HEK293 (cell line): ENCODE measurements around the gene SREBF1.

Experiments
- CTCF ChIP-seq: fragments of 450-650 bp; formaldehyde crosslinking; IDR thresholded peaks from 2 replicates; pipeline ENCODE4 v1.5.1; 2016; ENCODE audit warnings: missing biosample characterization, missing genetic modification characterization
- OSR2 ChIP-seq: fragments of 450-650 bp; formaldehyde crosslinking; IDR thresholded peaks from 2 replicates; pipeline ENCODE4 v1.5.1; 2016; ENCODE audit warnings: missing biosample characterization, missing genetic modification characterization
- ZNF350 ChIP-seq: fragments of 450-650 bp; formaldehyde crosslinking; IDR thresholded peaks from 2 replicates; pipeline ENCODE4 v1.5.0; 2017; ENCODE audit warnings: missing biosample characterization, mild to moderate bottlenecking, missing genetic modification characterization
- ZNF416 ChIP-seq: fragments of 450-650 bp; formaldehyde crosslinking; IDR thresholded peaks from 2 replicates; pipeline ENCODE4 v1.5.1; 2016; ENCODE audit warnings: missing biosample characterization, missing genetic modification characterization
- ZNF561 ChIP-seq: fragments of 450-650 bp; IDR thresholded peaks from 2 replicates; pipeline ENCODE4 v1.5.1; 2018; ENCODE audit warnings: missing biosample characterization, missing genetic modification characterization, borderline replicate concordance

GRCh38 chr17:17815436-17816200 is 21.2 kb downstream of the SREBF1 start:
- no peak for TF ChIP-seq CTCF (tag by site-specific recombination)
- TF ChIP-seq ZNF350 (tag by site-specific recombination): no peak
- TF ChIP-seq ZNF416: no peak
- TF ChIP-seq ZNF561 (tag by site-specific recombination): no peak
- TF ChIP-seq OSR2 (tag by site-specific recombination): no peak
